HuH-7.5 (cell line): ENCODE measurements around the gene INSC.
A peak's percentile ranks its signal among the peaks of the same experiment; 100 is the strongest.

Source experiments
- DNase-seq: peaks from one replicate; pipeline ENCODE4 v3.0.0; 2011; ENCODE audit warnings: low spot score

INSC gene

GRCh38 chr11:15189189-15189588 is 74.5 kb downstream of the INSC start:
- no peak for DNase-seq

- no peak for DNase-seq
These were observed 75.1 kb downstream of the INSC start for GRCh38 chr11:15189641-15190365.

DNA sequence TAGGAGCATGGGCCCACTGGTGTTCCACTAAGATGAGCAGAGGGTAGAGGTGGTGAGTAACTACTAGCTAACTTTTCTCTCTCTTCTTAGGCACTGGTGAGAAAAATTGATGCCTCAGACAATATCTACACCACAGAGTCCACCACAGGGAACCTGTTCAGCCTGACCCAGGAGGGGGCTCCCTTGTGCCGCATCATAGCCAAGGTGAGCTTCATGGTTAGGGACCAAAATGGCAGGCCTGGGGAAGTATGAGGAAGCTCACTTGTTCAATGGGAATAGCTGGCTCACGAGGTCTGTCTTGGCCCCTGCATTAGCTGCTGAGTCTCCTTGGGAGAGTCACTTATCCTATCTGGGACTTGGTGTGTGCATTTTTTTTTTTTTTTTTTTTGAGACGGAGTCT is 75.9 kb downstream of the INSC start:
- DNase-seq = no peak

DNA sequence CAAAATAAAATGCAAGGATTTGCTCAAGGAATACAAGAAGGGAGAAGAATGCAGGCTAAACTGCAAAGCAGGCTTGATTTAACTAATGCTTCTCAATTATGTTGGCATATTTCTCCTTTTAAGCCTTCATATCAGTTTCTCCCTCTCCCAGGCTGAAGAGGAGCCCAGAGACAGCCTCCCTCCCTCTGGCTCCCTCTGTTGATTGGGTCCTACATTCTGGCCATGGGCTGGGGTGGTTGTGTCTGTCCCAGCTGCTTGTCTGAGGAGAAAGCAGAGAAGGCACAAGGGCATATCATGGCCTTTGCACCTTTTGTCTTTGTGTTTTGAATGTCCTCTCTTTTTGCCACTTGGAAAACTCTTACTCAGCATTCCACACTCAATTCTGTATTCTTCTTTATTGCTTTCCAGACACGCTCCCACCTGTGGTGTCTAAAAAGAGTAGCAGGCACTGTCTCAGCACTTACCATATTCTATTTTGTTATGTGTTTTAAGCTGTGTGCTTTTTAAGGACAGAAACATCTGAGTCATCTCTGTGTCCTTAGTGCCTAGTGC is 77.4 kb downstream of the INSC start:
- DNase-seq = no peak

- no peak for DNase-seq
These were observed 80.1 kb downstream of the INSC start for GRCh38 chr11:15194671-15195415.

DNA sequence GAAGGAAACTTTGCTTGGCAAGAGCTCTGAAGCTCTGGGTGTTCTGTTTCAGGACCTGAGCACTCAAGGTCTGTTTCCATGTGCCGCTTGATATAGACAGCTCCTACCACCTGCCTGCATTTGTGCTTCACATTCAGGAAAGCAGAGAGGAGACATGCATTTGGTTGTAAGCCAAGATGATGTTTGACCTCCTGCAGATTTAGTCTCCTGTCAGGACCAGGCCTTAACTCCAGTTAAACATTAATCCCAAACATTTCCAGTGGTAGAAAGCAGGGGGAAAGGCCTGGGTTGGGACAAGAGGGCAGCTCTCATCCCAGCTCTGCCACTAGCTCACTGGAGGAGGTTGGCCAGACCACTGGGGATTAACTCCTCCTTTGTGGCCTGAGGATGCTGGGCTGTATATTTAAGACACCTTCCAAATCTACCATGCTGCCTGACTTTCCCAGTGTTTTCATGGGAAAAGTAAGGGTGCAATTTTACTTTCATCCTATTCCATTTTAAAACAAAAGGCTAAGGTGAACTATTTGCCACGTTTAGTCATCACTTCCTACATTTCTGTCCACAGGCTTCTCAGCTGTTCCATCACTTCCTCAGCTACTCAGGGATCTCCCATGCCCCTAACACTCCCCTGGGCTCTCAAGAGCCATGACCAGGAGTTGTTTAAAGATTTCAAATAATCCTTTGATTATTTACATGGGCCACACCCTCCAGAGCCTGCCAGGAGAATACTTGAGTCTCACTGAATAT is 80.9 kb downstream of the INSC start:
- peak; percentile 69 for DNase-seq

GRCh38 chr11:15196704-15197103 is 82.0 kb downstream of the INSC start:
- DNase-seq = no peak

- DNase-seq = no peak
These were observed 83.0 kb downstream of the INSC start for GRCh38 chr11:15197696-15198095.

DNA sequence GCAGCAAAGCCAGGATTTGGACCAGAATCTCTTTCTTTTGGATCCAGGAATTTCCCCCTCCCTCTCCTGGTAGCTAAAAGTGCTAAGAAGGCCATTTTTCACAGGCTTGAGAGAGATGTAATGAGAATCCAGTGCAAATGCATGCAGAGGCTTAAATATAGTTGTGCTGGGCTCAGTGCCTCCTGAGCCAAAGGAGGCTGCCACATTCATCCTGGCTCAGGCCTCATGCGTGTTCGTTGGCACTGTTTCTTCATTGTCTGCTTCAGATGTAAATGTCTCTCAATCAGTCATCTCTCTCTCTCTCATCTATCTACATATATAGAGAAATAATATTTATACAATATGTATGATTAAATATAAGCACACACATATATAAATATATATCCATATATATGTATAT is 83.6 kb downstream of the INSC start:
- no peak for DNase-seq

GRCh38 chr11:15199693-15200092 is 85.0 kb downstream of the INSC start:
- DNase-seq = no peak

GRCh38 chr11:15200696-15201095 is 86.0 kb downstream of the INSC start:
- no peak for DNase-seq

DNA sequence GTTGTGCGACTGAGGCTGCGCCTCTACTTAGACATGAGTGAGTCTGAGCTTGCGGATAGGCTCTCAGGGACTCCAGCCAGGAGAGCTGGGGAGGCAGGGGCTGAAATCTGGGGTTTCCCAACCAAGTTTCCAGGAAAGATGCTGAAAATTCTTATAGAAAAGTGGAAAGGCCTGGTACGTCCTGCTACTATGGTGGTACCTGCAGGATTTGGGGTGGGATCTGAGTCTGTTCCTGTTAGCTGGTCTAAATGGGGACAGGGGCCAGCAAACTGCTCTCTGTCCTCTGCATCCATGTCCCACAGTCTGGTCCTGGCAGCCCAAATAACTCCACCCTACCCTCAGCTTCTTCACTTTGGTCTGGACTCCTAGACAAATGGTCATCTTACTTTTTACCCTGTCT is 86.9 kb downstream of the INSC start:
- DNase-seq = no peak

DNA sequence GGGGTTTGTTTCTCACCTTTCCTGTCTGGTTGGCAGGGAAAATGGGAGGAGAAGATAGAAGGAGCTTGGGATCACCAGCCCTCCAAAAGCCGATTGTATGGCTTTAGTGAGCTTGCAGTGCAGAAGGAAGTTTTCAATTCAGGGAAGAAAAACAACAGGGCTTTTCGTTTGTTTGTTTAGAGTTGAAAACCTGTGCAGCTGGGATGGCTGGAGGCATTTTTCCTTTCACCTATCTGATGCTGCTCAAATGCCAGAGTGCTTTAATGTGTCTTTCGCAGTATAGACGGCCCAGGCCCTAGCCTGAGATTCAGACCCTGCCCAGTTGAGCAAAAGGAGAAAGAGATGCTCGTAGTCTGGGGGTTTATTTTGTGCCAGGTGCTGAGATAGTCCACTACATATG is 87.9 kb downstream of the INSC start:
- DNase-seq = no peak

- DNase-seq = no peak
These were observed 90.0 kb downstream of the INSC start for GRCh38 chr11:15204711-15205110.

- no peak for DNase-seq
These were observed 92.1 kb downstream of the INSC start for GRCh38 chr11:15206791-15207190.

GRCh38 chr11:15208378-15209222 is 93.9 kb downstream of the INSC start:
- DNase-seq = peak; percentile 71

DNA sequence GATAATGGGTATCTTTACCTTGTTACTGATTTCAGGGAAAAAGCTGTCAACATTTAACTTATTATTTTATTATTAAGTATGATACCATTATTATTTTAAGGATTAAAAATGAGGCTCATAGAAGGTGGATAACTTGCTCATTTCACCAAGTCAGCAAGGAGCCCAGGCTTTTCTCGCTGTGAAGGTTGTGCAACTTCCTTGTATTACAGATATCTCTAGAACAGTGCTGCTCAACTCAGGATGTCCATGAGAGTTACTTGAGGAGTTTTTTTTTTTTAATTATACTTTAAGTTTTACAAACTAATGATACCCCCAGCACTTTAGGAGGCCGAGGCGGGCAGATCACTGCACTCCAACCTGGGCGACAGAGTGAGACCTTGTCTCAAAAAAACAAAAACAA is 98.2 kb downstream of the INSC start:
- no peak for DNase-seq

DNA sequence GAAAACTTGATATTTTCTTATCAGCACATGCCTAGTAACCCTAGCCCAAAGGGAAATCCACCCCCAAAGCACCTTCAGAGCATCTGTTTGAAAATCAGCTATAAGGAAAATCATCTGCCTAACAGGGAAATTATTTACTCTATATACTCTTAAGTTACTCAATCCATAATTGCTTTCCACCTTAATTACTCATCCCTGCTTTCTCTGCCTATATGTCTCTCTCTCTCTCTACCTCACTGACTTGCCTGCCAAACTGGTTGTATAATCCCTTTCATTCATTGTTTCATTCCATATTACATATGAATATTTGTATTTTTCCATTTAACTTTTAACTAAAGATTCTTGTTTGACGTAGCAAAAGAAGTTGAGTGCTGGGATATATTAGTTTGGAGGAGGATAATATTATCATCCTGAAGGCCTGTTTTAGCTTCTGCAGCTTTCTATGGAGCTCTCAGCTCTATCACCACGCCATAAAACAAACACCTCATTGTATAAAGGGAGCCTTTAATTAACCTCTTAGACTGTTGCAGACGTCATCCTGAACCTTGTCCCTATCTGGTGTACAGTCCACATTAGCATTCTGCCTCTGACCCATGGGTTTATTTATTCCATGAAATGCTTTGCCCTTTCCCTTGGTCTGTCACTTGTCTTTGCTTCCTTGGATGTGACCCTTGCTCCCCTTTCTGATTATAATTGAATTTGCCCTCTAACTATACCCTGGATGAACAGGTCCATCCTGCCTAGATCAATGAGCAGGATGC is 98.9 kb downstream of the INSC start:
- no peak for DNase-seq

DNA sequence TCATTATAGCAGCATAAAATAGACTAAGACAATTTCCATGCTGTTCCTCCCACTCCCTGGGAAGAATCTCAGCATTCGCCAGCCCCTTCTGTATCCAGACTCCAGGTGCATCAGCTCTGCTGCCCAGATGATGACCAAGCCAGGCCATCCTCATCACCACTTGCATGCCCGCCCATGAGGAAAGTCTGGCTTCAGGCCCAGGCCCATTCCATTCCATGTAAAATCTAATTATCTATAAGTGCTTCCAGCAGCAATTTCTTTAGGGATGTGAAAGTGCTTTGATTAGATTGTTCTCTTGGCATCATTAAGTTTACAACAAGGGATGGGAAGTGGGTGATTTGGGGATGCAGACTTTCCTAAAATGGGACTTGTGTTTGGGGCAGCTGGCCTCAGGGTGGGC is 100.3 kb downstream of the INSC start:
- DNase-seq = no peak

DNA sequence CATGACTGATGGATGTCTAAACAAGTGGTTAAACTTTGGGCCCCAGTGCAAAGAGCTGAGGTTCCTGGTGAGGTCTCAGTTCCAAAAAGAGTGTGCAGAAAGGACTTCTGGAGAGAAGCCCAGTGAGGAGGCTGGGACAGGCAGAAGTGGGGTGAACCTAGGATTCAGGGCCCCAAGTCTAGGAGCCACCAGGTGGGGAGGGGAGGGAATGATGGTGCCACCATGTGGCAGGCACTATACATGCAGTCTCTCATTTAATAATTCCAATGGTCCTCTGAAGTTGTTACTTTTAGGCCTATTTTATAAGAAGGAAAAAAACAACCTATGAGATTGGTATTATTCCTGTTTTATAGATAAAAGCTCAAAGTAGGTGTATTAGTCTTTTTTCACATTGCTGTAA is 102.0 kb downstream of the INSC start:
- DNase-seq = no peak

DNA sequence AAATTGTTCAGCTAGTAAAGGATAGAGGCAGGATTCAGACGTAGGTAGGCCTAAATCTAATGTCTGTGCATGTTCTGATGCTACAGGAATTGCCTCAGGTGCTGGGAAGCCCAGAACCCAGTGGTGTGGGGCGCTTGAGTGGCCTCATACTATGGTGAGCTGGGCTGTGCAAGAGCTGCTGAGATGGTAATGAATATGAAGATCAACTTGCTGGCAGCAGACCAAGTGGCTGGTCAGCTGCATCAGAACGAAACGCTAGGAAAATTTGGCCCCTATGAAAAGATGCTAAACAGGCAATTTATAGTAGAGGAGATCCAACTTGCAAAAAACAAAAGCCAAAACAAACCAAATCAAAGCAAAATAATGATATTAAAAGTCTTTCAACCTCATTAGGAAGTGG is 102.7 kb downstream of the INSC start:
- DNase-seq = no peak
